ENCODE measurements around the gene CDR2.
"Not testable (repeated sequence)": the region's sequence is repeated elsewhere in the genome, so short reads cannot be mapped to it uniquely, and the experiment has no call there.

CDR2 gene

GRCh38 chr16:22375117-22375962, 921 bp upstream of the CDR2 start:
- no peak for DNase-seq

GRCh38 chr16:22373662-22374310, 633 bp downstream of the CDR2 start:
- no peak for DNase-seq

- DNase-seq, result no peak
These were observed 1.3 kb downstream of the CDR2 start for GRCh38 chr16:22372882-22373661.

GRCh38 chr16:22370038-22370820, 4.2 kb downstream of the CDR2 start:
- no peak for DNase-seq

GRCh38 chr16:22369221-22369811, 5.1 kb downstream of the CDR2 start:
- no peak for DNase-seq

GRCh38 chr16:22368200-22368826, 6.1 kb downstream of the CDR2 start:
- not testable (repeated sequence) for DNase-seq

- no peak for DNase-seq
These were observed 7.5 kb downstream of the CDR2 start for GRCh38 chr16:22366889-22367288.

- no peak for DNase-seq
These were observed 8.0 kb downstream of the CDR2 start for GRCh38 chr16:22366371-22366770.

GRCh38 chr16:22364241-22364640, 10.2 kb downstream of the CDR2 start:
- DNase-seq, result no peak

GRCh38 chr16:22360963-22361659, 13.3 kb downstream of the CDR2 start:
- DNase-seq, result no peak

GRCh38 chr16:22359679-22360078, 14.7 kb downstream of the CDR2 start:
- no peak for DNase-seq

GRCh38 chr16:22358000-22358399, 16.4 kb downstream of the CDR2 start:
- DNase-seq, result no peak

- DNase-seq, result no peak
These were observed 16.8 kb downstream of the CDR2 start for GRCh38 chr16:22357635-22357971.

- no peak for DNase-seq
These were observed 17.3 kb downstream of the CDR2 start for GRCh38 chr16:22356930-22357634.

- no peak for DNase-seq
These were observed 18.9 kb downstream of the CDR2 start for GRCh38 chr16:22355487-22355908.

GRCh38 chr16:22353933-22354541, 20.4 kb downstream of the CDR2 start:
- DNase-seq, result no peak

GRCh38 chr16:22353191-22353919, 21.1 kb downstream of the CDR2 start:
- DNase-seq, result no peak

GRCh38 chr16:22352723-22353122, 21.7 kb downstream of the CDR2 start:
- DNase-seq, result no peak

- DNase-seq, result no peak
These were observed 22.3 kb downstream of the CDR2 start for GRCh38 chr16:22352140-22352539.

Data from cerebellar nuclear complex (tissue), 1 donor.